GM11168 (cell line): ENCODE results near the gene NEU2.
"Not testable (repeated sequence)": the region's sequence is repeated elsewhere in the genome, so short reads cannot be mapped to it uniquely, and the experiment has no call there.

Experiments
- in situ Hi-C: fragments of 300-500 bp; cut with MboI; formaldehyde crosslinking; loops from one replicate; pipeline ENCODE4 v1.12.0; 2022; ENCODE audit warnings: low sequenced_read_pairs; ENCODE audit not compliant: unreplicated experiment

Gene NEU2

GRCh38 chr2:233009661-233010060, 22.8 kb upstream of the NEU2 start:
- in situ Hi-C loops = no loop called here

- in situ Hi-C loops = no loop called here
These were observed 21.8 kb upstream of the NEU2 start for GRCh38 chr2:233010569-233011267.

- in situ Hi-C loops = no loop called here
These were observed 21.2 kb upstream of the NEU2 start for GRCh38 chr2:233011268-233011650.

- in situ Hi-C loops = no loop called here
These were observed 20.8 kb upstream of the NEU2 start for GRCh38 chr2:233011702-233012131.

- in situ Hi-C loops = no loop called here
These were observed 20.0 kb upstream of the NEU2 start for GRCh38 chr2:233012301-233012971.

- in situ Hi-C loops = no loop called here
These were observed 19.4 kb upstream of the NEU2 start, which contains the start of gene NGEF for GRCh38 chr2:233013027-233013461. Gene NGEF (minus strand): TSS chr2:233013256. CDS start chr2:232974890, 38,366 bp downstream.

GRCh38 chr2:233013650-233014049, 18.8 kb upstream of the NEU2 start:
- in situ Hi-C loops = no loop called here

- in situ Hi-C loops = no loop called here
These were observed 17.3 kb upstream of the NEU2 start for GRCh38 chr2:233015019-233015645.

GRCh38 chr2:233017947-233018346, 14.5 kb upstream of the NEU2 start:
- in situ Hi-C loops = no loop called here

GRCh38 chr2:233019610-233020009, 12.9 kb upstream of the NEU2 start:
- in situ Hi-C loops = not testable (repeated sequence)

- in situ Hi-C loops = no loop called here
These were observed 12.0 kb upstream of the NEU2 start for GRCh38 chr2:233020454-233020853.

- in situ Hi-C loops = no loop called here
These were observed 10.7 kb upstream of the NEU2 start for GRCh38 chr2:233021771-233022170.

- in situ Hi-C loops = no loop called here
These were observed 9.9 kb upstream of the NEU2 start for GRCh38 chr2:233022561-233022960.

- in situ Hi-C loops = no loop called here
These were observed 9.3 kb upstream of the NEU2 start for GRCh38 chr2:233023007-233023760.

- in situ Hi-C loops = no loop called here
These were observed 8.6 kb upstream of the NEU2 start for GRCh38 chr2:233023761-233024410.

GRCh38 chr2:233025706-233026105, 6.8 kb upstream of the NEU2 start:
- in situ Hi-C loops = no loop called here

- in situ Hi-C loops = no loop called here
These were observed 6.2 kb upstream of the NEU2 start for GRCh38 chr2:233026198-233026813.

- in situ Hi-C loops = no loop called here
These were observed 3.2 kb upstream of the NEU2 start for GRCh38 chr2:233029321-233029720.

- in situ Hi-C loops = no loop called here
These were observed 644 bp upstream of the NEU2 start for GRCh38 chr2:233031556-233032500.
